Central memory CD8-positive, alpha-beta T cell (primary cell): ENCODE measurements around the gene USP6NL.
"Not testable (repeated sequence)": the region's sequence is repeated elsewhere in the genome, so short reads cannot be mapped to it uniquely, and the experiment has no call there.

Experiments used
- ATAC-seq: fragments of 150-1000 bp; cut with Tn5 transposase; replicated peaks from 2 replicates; pipeline ENCODE4 v1.10.0; 2022; ENCODE audit warnings: mild to moderate bottlenecking, moderate FRiP score, moderate number of reproducible peaks; ENCODE audit not compliant: poor library complexity, severe bottlenecking; ENCODE audit errors: extremely low read depth
- DNase-seq, 2 donors: peaks; one replicate each; pipeline ENCODE4 v3.0.0; 2021; ENCODE audit warnings: low spot score in 2 of 2
- H3K27ac Mint-ChIP-seq: one replicate; pipeline ENCODE4 v1.8.0; 2022; ENCODE audit warnings: low read depth, mild to moderate bottlenecking, moderate library complexity, mixed read lengths
- H3K27me3 Mint-ChIP-seq: one replicate; pipeline ENCODE4 v1.8.0; 2022; ENCODE audit warnings: mixed read lengths
- H3K36me3 Mint-ChIP-seq: one replicate; pipeline ENCODE4 v1.8.0; 2022; ENCODE audit warnings: mild to moderate bottlenecking, moderate library complexity, mixed read lengths; ENCODE audit not compliant: insufficient read depth
- H3K4me1 Mint-ChIP-seq: one replicate; pipeline ENCODE4 v1.8.0; 2022; ENCODE audit warnings: mixed read lengths
- H3K4me3 Mint-ChIP-seq: one replicate; pipeline ENCODE4 v1.8.0; 2022; ENCODE audit warnings: mild to moderate bottlenecking, moderate library complexity, mixed read lengths
- H3K9me3 Mint-ChIP-seq: one replicate; pipeline ENCODE4 v1.8.0; 2022; ENCODE audit warnings: mixed read lengths

The USP6NL gene

GRCh38 chr10:11636697-11637303, 25.4 kb upstream of the USP6NL start:
- H3K9me3 Mint-ChIP-seq: no peaks in the 10 kb centered on the region
- ATAC-seq (no peak), DNase-seq (no peak)
- H3K36me3 Mint-ChIP-seq: peaks cover 2% of the 10 kb centered on the region
- peaks cover 4% of the 10 kb centered on the region for H3K4me1 Mint-ChIP-seq
- no peak overlapping the region for H3K4me3 Mint-ChIP-seq
- H3K27me3 Mint-ChIP-seq: peaks cover 42% of the 10 kb centered on the region
- no peak overlapping the region for H3K27ac Mint-ChIP-seq

- DNase-seq (peak in 1 of 2 donors; percentile 13), ATAC-seq (peak; percentile 93)
- Mint-ChIP-seq H3K4me3 (peak overlapping the region; percentile 51), H3K9me3 (no peaks in the 10 kb centered on the region), H3K4me1 (peaks cover 4% of the 10 kb centered on the region), H3K27ac (peak overlapping the region; percentile 39), H3K27me3 (peaks cover 21% of the 10 kb centered on the region), H3K36me3 (peaks cover 2% of the 10 kb centered on the region)
Measured at GRCh38 chr10:11631890-11632587, 20.6 kb upstream of the USP6NL start.

GRCh38 chr10:11631291-11631690, 19.8 kb upstream of the USP6NL start:
- Mint-ChIP-seq H3K36me3 (peaks cover 2% of the 10 kb centered on the region), H3K9me3 (no peaks in the 10 kb centered on the region), H3K27ac (peak overlapping the region; percentile 39), H3K4me1 (peaks cover 4% of the 10 kb centered on the region), H3K4me3 (no peak overlapping the region), H3K27me3 (peaks cover 14% of the 10 kb centered on the region)
- DNase-seq: no peak
- no peak for ATAC-seq

GRCh38 chr10:11629731-11630130, 18.3 kb upstream of the USP6NL start:
- Mint-ChIP-seq H3K4me3 (no peak overlapping the region), H3K4me1 (peaks cover 4% of the 10 kb centered on the region), H3K9me3 (no peaks in the 10 kb centered on the region), H3K27me3 (no peaks in the 10 kb centered on the region), H3K36me3 (peaks cover 2% of the 10 kb centered on the region), H3K27ac (no peak overlapping the region)
- no peak for ATAC-seq
- no peak for DNase-seq

- H3K27me3 Mint-ChIP-seq, H3K9me3 Mint-ChIP-seq, H3K4me3 Mint-ChIP-seq, ATAC-seq, H3K27ac Mint-ChIP-seq, H3K36me3 Mint-ChIP-seq, H3K4me1 Mint-ChIP-seq, DNase-seq: not testable (repeated sequence)
Measured at GRCh38 chr10:11627941-11628340, 16.5 kb upstream of the USP6NL start.

GRCh38 chr10:11626071-11626470, 14.6 kb upstream of the USP6NL start:
- ATAC-seq: no peak
- H3K4me3 Mint-ChIP-seq: no peak overlapping the region
- H3K4me1 Mint-ChIP-seq: no peaks in the 10 kb centered on the region
- H3K9me3 Mint-ChIP-seq: no peaks in the 10 kb centered on the region
- peaks cover 15% of the 10 kb centered on the region for H3K27me3 Mint-ChIP-seq
- H3K27ac Mint-ChIP-seq: no peak overlapping the region
- DNase-seq: no peak
- H3K36me3 Mint-ChIP-seq: no peaks in the 10 kb centered on the region

GRCh38 chr10:11625019-11625735, 13.7 kb upstream of the USP6NL start:
- no peak for ATAC-seq
- no peaks in the 10 kb centered on the region for H3K36me3 Mint-ChIP-seq
- no peak for DNase-seq
- H3K27me3 Mint-ChIP-seq: peaks cover 24% of the 10 kb centered on the region
- H3K27ac Mint-ChIP-seq: no peak overlapping the region
- no peaks in the 10 kb centered on the region for H3K4me1 Mint-ChIP-seq
- no peak overlapping the region for H3K4me3 Mint-ChIP-seq
- H3K9me3 Mint-ChIP-seq: no peaks in the 10 kb centered on the region

- ATAC-seq (no peak), DNase-seq (no peak)
- peaks cover 10% of the 10 kb centered on the region for H3K27me3 Mint-ChIP-seq
- H3K4me1 Mint-ChIP-seq: peaks cover 11% of the 10 kb centered on the region
- H3K9me3 Mint-ChIP-seq: no peaks in the 10 kb centered on the region
- H3K4me3 Mint-ChIP-seq: no peak overlapping the region
- H3K27ac Mint-ChIP-seq: no peak overlapping the region
- H3K36me3 Mint-ChIP-seq: no peaks in the 10 kb centered on the region
Measured at GRCh38 chr10:11617233-11617632, 5.8 kb upstream of the USP6NL start.

GRCh38 chr10:11616021-11616420, 4.6 kb upstream of the USP6NL start:
- ATAC-seq (no peak), DNase-seq (no peak)
- Mint-ChIP-seq H3K4me3 (no peak overlapping the region), H3K36me3 (peaks cover 2% of the 10 kb centered on the region), H3K9me3 (no peaks in the 10 kb centered on the region), H3K27me3 (peaks cover 9% of the 10 kb centered on the region), H3K27ac (no peak overlapping the region), H3K4me1 (peaks cover 14% of the 10 kb centered on the region)

GRCh38 chr10:11615396-11615795, 3.9 kb upstream of the USP6NL start:
- H3K4me1 Mint-ChIP-seq: peaks cover 18% of the 10 kb centered on the region
- peaks cover 3% of the 10 kb centered on the region for H3K27me3 Mint-ChIP-seq
- H3K9me3 Mint-ChIP-seq: no peaks in the 10 kb centered on the region
- ATAC-seq (no peak), DNase-seq (no peak)
- H3K36me3 Mint-ChIP-seq: peaks cover 2% of the 10 kb centered on the region
- H3K27ac Mint-ChIP-seq: no peak overlapping the region
- no peak overlapping the region for H3K4me3 Mint-ChIP-seq

GRCh38 chr10:11612021-11613001, 861 bp upstream of the USP6NL start:
- no peak for DNase-seq
- ATAC-seq: peak; percentile 23

GRCh38 chr10:11610826-11611247, 613 bp downstream of the USP6NL start:
- Mint-ChIP-seq H3K27ac (no peak overlapping the region), H3K4me1 (peaks cover 21% of the 10 kb centered on the region), H3K27me3 (peaks cover 25% of the 10 kb centered on the region), H3K36me3 (peaks cover 6% of the 10 kb centered on the region), H3K4me3 (peak overlapping the region; percentile 77), H3K9me3 (no peaks in the 10 kb centered on the region)
- ATAC-seq (no peak), DNase-seq (no peak)

More at GRCh38 chr10:11612021-11613001, 861 bp upstream of the USP6NL start:
- Mint-ChIP-seq H3K27me3 (peaks cover 17% of the 10 kb centered on the region), H3K9me3 (no peaks in the 10 kb centered on the region), H3K4me3 (peak overlapping the region; percentile 86), H3K4me1 (peaks cover 21% of the 10 kb centered on the region), H3K36me3 (peaks cover 6% of the 10 kb centered on the region), H3K27ac (peak overlapping the region; percentile 22)
